Stimulated activated CD8-positive, alpha-beta memory T cell treated with anti-CD3 and anti-CD28 coated beads, Interleukin-2, amount 100 ng/mL, for 1 hour (primary cell): ENCODE measurements around the gene SYNRG.

Source experiments
- DNase-seq, 2 donors: peaks; one replicate each; pipeline ENCODE4 v3.0.0-alpha.2; 2020; ENCODE audit warnings: low read depth in 2 of 2

SYNRG gene

GRCh38 chr17:37470181-37470580, 139.0 kb downstream of the SYNRG start:
- DNase-seq: no peak

- no peak for DNase-seq
These were observed 142.7 kb downstream of the SYNRG start for GRCh38 chr17:37466471-37466870.

GRCh38 chr17:37465069-37465616, 144.1 kb downstream of the SYNRG start:
- DNase-seq: no peak
